ELR (cell line): Measurements from ENCODE around the gene PKP2.
A peak's percentile ranks its signal among the peaks of the same experiment; 100 is the strongest.

Experiments used
- DNase-seq: peaks from one replicate; pipeline ENCODE4 v3.0.0-alpha.2; 2015; ENCODE audit warnings: low read depth

PKP2 gene

GRCh38 chr12:32755051-32755653 is 141.4 kb downstream of the PKP2 start:
- peak; percentile 96 for DNase-seq

DNA sequence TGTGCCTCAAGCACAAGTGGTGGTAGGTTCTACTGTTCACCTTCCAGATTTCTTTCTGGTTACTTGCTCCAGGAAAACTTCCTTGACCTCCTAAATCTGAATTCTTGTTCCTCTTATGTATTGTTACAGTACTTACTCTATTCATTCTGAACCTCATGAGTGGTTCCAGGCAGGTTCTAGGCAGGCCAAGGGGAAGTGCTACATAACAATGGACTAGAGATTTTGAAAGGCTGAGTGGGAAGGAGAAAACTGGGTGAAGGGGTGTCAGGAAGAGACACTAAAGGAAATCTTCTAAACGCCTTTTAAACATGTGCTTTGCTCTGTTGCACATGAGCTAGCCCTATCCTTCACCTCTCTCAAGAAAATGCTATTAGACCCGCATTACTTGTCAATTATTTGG is 142.5 kb downstream of the PKP2 start:
- DNase-seq: peak; percentile 8

- DNase-seq: no peak
These were observed 143.0 kb downstream of the PKP2 start for GRCh38 chr12:32753605-32754004.

DNA sequence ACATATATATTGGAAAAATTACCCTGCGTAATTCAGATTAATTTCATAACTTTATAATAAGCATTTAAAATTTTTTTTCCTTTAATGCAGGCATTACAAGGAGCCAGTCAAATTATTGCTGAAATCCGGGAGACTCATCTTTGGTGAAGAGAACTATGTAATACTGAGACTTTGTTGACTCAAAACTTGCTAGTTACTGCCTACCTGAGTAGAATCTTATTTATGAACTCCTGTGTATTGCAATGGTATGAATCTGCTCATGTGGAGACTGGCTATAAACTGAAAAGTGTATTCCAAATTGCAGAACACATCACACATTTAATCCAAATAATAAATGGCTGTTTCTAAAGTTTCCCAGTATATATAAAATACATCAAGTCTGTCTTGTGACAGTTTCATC is 153.3 kb downstream of the PKP2 start:
- DNase-seq: no peak

DNA sequence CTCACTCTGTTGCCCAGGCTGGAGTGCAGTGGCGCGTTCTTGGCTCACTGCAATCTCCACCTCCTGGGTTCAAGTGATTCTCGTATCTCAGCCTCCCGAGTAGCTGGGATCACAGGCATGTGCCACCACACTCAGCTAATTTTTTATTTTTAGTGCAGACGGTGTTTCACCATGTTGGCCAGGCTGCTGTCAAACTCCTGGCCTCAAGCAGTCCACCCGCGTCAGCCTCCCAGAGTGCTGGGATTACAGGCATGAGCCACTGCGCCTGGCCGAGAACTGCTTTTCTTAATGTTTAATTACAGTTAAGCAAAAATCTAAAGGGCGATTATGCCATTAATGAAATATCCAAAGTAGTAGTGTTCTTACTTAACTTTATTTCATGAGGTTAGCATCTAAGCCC is 154.4 kb downstream of the PKP2 start:
- DNase-seq: no peak
